Gastroesophageal sphincter (tissue), 3 donors: ENCODE results near the gene AUTS2.

ENCODE experiments used
- EP300 ChIP-seq: sonication (generic); formaldehyde crosslinking; IDR thresholded peaks from one replicate; pipeline ENCODE4 v1.6.1; 2017; ENCODE audit warnings: antibody characterized with exemption, mild to moderate bottlenecking
- POLR2A ChIP-seq, 2 donors: fragments of 450-650 bp; IDR thresholded peaks; one replicate each; pipeline ENCODE4 v1.6.1; 2017; ENCODE audit warnings: antibody characterized with exemption in 2 of 2, mild to moderate bottlenecking in 2 of 2, moderate library complexity in 1 of 2
- POLR2AphosphoS5 ChIP-seq: sonication (generic); formaldehyde crosslinking; IDR thresholded peaks from one replicate; pipeline ENCODE4 v1.6.1; 2017; ENCODE audit warnings: antibody characterized with exemption
- TF ChIP-seq, protein P1 (sequence below), 4 experiments: fragments of 200-600 bp in 2 of 4; fragments of 450-650 bp in 2 of 4; sonication (generic) in 1 of 4; IDR thresholded peaks; one replicate each; pipeline ENCODE4 v1.5.1; 2017 to 2019; ENCODE audit warnings: antibody characterized with exemption in 4 of 4, mild to moderate bottlenecking in 2 of 4, moderate library complexity in 2 of 4

DNA sequence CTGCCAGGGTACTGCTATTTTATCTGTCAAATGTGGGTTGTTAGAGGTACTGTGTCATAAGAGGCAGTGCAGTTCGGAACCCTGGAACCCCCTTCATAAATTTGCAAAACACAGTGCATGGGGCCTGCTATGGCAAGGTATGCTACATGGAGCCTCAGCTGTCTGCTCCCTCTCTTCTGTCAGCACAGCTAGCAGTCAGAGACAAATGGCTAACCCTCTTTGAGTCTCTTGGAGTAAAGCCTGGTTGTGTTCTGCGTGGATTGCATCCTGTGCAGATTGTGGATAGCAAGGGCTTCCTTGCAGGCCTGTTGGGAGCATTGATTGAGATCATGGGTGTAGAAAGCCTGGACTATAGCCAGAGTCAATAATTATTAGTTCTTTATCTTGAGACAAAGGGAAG is 397.8 kb downstream of the AUTS2 start:
- TF ChIP-seq, protein P1, sequence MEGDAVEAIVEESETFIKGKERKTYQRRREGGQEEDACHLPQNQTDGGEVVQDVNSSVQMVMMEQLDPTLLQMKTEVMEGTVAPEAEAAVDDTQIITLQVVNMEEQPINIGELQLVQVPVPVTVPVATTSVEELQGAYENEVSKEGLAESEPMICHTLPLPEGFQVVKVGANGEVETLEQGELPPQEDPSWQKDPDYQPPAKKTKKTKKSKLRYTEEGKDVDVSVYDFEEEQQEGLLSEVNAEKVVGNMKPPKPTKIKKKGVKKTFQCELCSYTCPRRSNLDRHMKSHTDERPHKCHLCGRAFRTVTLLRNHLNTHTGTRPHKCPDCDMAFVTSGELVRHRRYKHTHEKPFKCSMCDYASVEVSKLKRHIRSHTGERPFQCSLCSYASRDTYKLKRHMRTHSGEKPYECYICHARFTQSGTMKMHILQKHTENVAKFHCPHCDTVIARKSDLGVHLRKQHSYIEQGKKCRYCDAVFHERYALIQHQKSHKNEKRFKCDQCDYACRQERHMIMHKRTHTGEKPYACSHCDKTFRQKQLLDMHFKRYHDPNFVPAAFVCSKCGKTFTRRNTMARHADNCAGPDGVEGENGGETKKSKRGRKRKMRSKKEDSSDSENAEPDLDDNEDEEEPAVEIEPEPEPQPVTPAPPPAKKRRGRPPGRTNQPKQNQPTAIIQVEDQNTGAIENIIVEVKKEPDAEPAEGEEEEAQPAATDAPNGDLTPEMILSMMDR (IDR thresholded peaks at IDR 0.05): no peak
- TF ChIP-seq POLR2AphosphoS5: no peak
- TF ChIP-seq POLR2A (IDR thresholded peaks at IDR 0.05): no peak
- no peak for TF ChIP-seq EP300
